Colonic mucosa (tissue), 4 donors: ENCODE results near the gene R3HCC1L. TPM values are rescaled to one million over a fixed set of nuclear protein-coding genes. Genes with fewer than 3 reads are reported as not detected.

Experiments used
- DNase-seq: peaks from one replicate; pipeline ENCODE4 v3.0.0-alpha.2; 2020
- H3K27ac ChIP-seq: fragments of 200-600 bp; one replicate; pipeline ENCODE4 v1.8.0; 2021
- H3K27me3 ChIP-seq: fragments of 200-600 bp; one replicate; pipeline ENCODE4 v1.8.0; 2021
- H3K36me3 ChIP-seq: fragments of 200-600 bp; one replicate; pipeline ENCODE4 v1.8.0; 2021
- H3K4me1 ChIP-seq: fragments of 200-600 bp; one replicate; pipeline ENCODE4 v1.8.0; 2021; ENCODE audit warnings: mild to moderate bottlenecking
- H3K4me3 ChIP-seq: fragments of 200-600 bp; one replicate; pipeline ENCODE4 v1.8.0; 2021
- H3K9ac ChIP-seq, 2 donors: one replicate each; pipeline ENCODE4 v1.7.0; 2013; ENCODE audit warnings: control low read depth in 2 of 2, low read depth in 2 of 2, low read length in 2 of 2
- H3K9me3 ChIP-seq: fragments of 200-600 bp; one replicate; pipeline ENCODE4 v1.8.0; 2021
- CTCF ChIP-seq: fragments of 200-600 bp; IDR thresholded peaks from one replicate; pipeline ENCODE4 v1.8.0; 2022; ENCODE audit warnings: antibody characterized with exemption, mild to moderate bottlenecking
- intact Hi-C: fragments of 100-400 bp; cut with DNase I; formaldehyde crosslinking; loops from one replicate; pipeline ENCODE4 v1.14.1; 2022
- total RNA-seq, 2 donors: library from RNA; stranded (reverse); fragmentation: NEBNext Ultra II Directional in 1 of 2; extraction: Animal tissue kit (Norgen Biotek cat#: 25700) in 1 of 2; gene quantifications; one replicate each; pipeline ENCODE4 v1.2.1, GENCODE V29; 2021
- donor health status: healthy.
- donor health status: DM: no; HTN: no; CAD: no.
- donor health status: DM: no; HTN: no; CAD: no.

Gene R3HCC1L
- total RNA-seq, 2 donors from 2014 or later: 16.7 to 16.8 TPM

- Histone ChIP-seq H3K9ac (no peak overlapping the region), H3K4me1 (no peaks in the 10 kb centered on the region), H3K27me3 (no peaks in the 10 kb centered on the region), H3K36me3 (no peaks in the 10 kb centered on the region), H3K4me3 (no peak overlapping the region), H3K9me3 (no peaks in the 10 kb centered on the region), H3K27ac (no peak overlapping the region)
- no peak for DNase-seq
- no peak for TF ChIP-seq CTCF
- intact Hi-C loops: loop anchor here (5.0 kb wide), 1 partner anchor 56 kb away; no protein-coding TSS in a partner anchor
Observed at GRCh38 chr10:98256692-98257091, 122.2 kb downstream of the R3HCC1L start.

GRCh38 chr10:98257198-98257597 lies 122.7 kb downstream of the R3HCC1L start:
- no peak for TF ChIP-seq CTCF
- H3K36me3 ChIP-seq: no peaks in the 10 kb centered on the region
- H3K9ac ChIP-seq: no peak overlapping the region
- no peak for DNase-seq
- H3K4me3 ChIP-seq: no peak overlapping the region
- no peaks in the 10 kb centered on the region for H3K27me3 ChIP-seq
- no peak overlapping the region for H3K27ac ChIP-seq
- intact Hi-C loops: loop anchor here (5.0 kb wide), 1 partner anchor 55 kb away; no protein-coding TSS in a partner anchor
- H3K4me1 ChIP-seq: no peaks in the 10 kb centered on the region
- no peaks in the 10 kb centered on the region for H3K9me3 ChIP-seq

GRCh38 chr10:98257961-98258360 lies 123.5 kb downstream of the R3HCC1L start:
- Histone ChIP-seq H3K9ac (no peak overlapping the region), H3K4me1 (no peaks in the 10 kb centered on the region), H3K4me3 (no peak overlapping the region), H3K36me3 (no peaks in the 10 kb centered on the region), H3K27me3 (no peaks in the 10 kb centered on the region), H3K9me3 (no peaks in the 10 kb centered on the region), H3K27ac (no peak overlapping the region)
- no peak for DNase-seq
- TF ChIP-seq CTCF: no peak
- intact Hi-C loops: loop anchor here (5.0 kb wide), 1 partner anchor 54 kb away; no protein-coding TSS in a partner anchor

GRCh38 chr10:98258683-98259454 lies 124.4 kb downstream of the R3HCC1L start:
- no peak overlapping the region for H3K27ac ChIP-seq
- H3K9me3 ChIP-seq: no peaks in the 10 kb centered on the region
- no peaks in the 10 kb centered on the region for H3K4me1 ChIP-seq
- intact Hi-C loops: loop anchor here (5.0 kb wide), 1 partner anchor 53 kb away; no protein-coding TSS in a partner anchor
- H3K9ac ChIP-seq: no peak overlapping the region
- no peak for DNase-seq
- no peaks in the 10 kb centered on the region for H3K27me3 ChIP-seq
- no peak for TF ChIP-seq CTCF
- H3K36me3 ChIP-seq: no peaks in the 10 kb centered on the region
- H3K4me3 ChIP-seq: no peak overlapping the region

GRCh38 chr10:98259606-98260315 lies 125.3 kb downstream of the R3HCC1L start:
- H3K36me3 ChIP-seq: no peaks in the 10 kb centered on the region
- DNase-seq: no peak
- intact Hi-C loops: loop anchor here (5.0 kb wide), 1 partner anchor 53 kb away; no protein-coding TSS in a partner anchor
- TF ChIP-seq CTCF: no peak
- no peak overlapping the region for H3K4me3 ChIP-seq
- no peaks in the 10 kb centered on the region for H3K4me1 ChIP-seq
- H3K9me3 ChIP-seq: no peaks in the 10 kb centered on the region
- H3K9ac ChIP-seq: no peak overlapping the region
- no peaks in the 10 kb centered on the region for H3K27me3 ChIP-seq
- H3K27ac ChIP-seq: no peak overlapping the region
